Hematopoietic multipotent progenitor cell treated with erythropoietin and hydrocortisone succinate and interleukin-3 and kit ligand, for 8 days (in vitro differentiated cells): ENCODE results near the gene HNRNPR.
"Not testable (repeated sequence)": the region's sequence is repeated elsewhere in the genome, so short reads cannot be mapped to it uniquely, and the experiment has no call there.

Experiments used
- DNase-seq: peaks from one replicate; pipeline ENCODE4 v3.0.0-alpha.2; 2015

The HNRNPR gene

GRCh38 chr1:23344111-23344986 lies at the start of gene HNRNPR:
TSS of gene HNRNPR (minus strand) at chr1:23344284. CDS start at chr1:23341008, 3,276 bp downstream.
- peak; percentile 99 for DNase-seq

- no peak for DNase-seq
Observed at GRCh38 chr1:23393706-23394105, 49.6 kb upstream of the HNRNPR start.

GRCh38 chr1:23392125-23392855 lies 48.2 kb upstream of the HNRNPR start:
- no peak for DNase-seq

- DNase-seq, result no peak
Observed at GRCh38 chr1:23389837-23390321, 45.8 kb upstream of the HNRNPR start.

- no peak for DNase-seq
Observed at GRCh38 chr1:23387494-23387893, 43.4 kb upstream of the HNRNPR start.

- no peak for DNase-seq
Observed at GRCh38 chr1:23385119-23385621, 41.1 kb upstream of the HNRNPR start.

- DNase-seq, result no peak
Observed at GRCh38 chr1:23384312-23385058, 40.4 kb upstream of the HNRNPR start.

- no peak for DNase-seq
Observed at GRCh38 chr1:23383577-23384311, 39.7 kb upstream of the HNRNPR start.

- no peak for DNase-seq
Observed at GRCh38 chr1:23381233-23381885, 37.3 kb upstream of the HNRNPR start.

- no peak for DNase-seq
Observed at GRCh38 chr1:23380719-23381118, 36.6 kb upstream of the HNRNPR start.

- DNase-seq, result not testable (repeated sequence)
Observed at GRCh38 chr1:23380236-23380635, 36.2 kb upstream of the HNRNPR start.

GRCh38 chr1:23376890-23377811 lies 33.1 kb upstream of the HNRNPR start:
- DNase-seq, result no peak

- not testable (repeated sequence) for DNase-seq
Observed at GRCh38 chr1:23374079-23374735, 30.1 kb upstream of the HNRNPR start.

- no peak for DNase-seq
Observed at GRCh38 chr1:23371987-23372880, 28.1 kb upstream of the HNRNPR start.

- DNase-seq, result peak; percentile 40
Observed at GRCh38 chr1:23370709-23371584, 26.9 kb upstream of the HNRNPR start.

GRCh38 chr1:23370330-23370708 lies 26.2 kb upstream of the HNRNPR start:
- DNase-seq, result no peak

- peak; percentile 93 for DNase-seq
Observed at GRCh38 chr1:23369335-23370013, 25.4 kb upstream of the HNRNPR start, which contains the start of gene ZNF436. TSS of gene ZNF436 (minus strand) at chr1:23369836. CDS start at chr1:23368005, 1,831 bp downstream.
